ENCODE measurements around the gene SCFD2. TPM values are rescaled to one million over a fixed set of nuclear protein-coding genes. Genes with fewer than 3 reads are reported as not detected.

Gene SCFD2
- total and polyA plus RNA-seq, 2 experiments from 2014 or later = 30.7 to 33.2 TPM

DNA sequence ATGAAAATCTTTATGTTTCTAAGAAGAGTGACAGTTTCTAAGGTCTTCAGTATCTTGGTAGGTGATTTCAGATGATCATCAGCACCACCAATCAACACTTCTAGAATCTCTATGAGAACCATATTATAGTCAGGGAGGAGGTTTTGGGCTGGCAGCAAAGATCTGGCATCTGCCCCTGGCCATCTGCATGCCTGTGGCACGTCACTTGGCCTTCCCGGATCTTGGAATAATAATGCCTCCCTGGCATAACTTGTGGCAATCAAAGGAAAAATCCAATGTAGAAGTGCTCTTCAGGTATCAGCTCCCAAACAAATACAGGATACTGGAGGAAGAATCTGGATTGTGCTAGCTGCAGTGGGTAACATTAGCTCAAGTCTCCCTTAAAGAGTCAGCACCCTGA lies 446.4 kb downstream of the SCFD2 start:
- Histone ChIP-seq H4K20me1 (ENCODE audit: insufficient read depth) (no peaks in the 10 kb centered on the region), H3K27me3 (replicated peaks; ENCODE audit: insufficient read depth) (no peaks in the 10 kb centered on the region), H3F3A (ENCODE audit: insufficient read depth) (peaks cover 14% of the 10 kb centered on the region), H3K27ac (no peak overlapping the region), H3K79me2 (ENCODE audit: insufficient read depth) (no peaks in the 10 kb centered on the region), H3K4me1 (ENCODE audit: insufficient read depth) (peaks cover 14% of the 10 kb centered on the region), H3K36me3 (ENCODE audit: low read depth) (no peaks in the 10 kb centered on the region), H2AFZ (no peak overlapping the region), H3K4me2 (ENCODE audit: unreplicated experiment) (no peak overlapping the region), H3K9me2 (ENCODE audit: insufficient read depth) (no peaks in the 10 kb centered on the region), H3K9ac (no peak overlapping the region), H3K9me3 (ENCODE audit: low read depth) (no peaks in the 10 kb centered on the region), H3K4me3 (no peak overlapping the region)
- TF ChIP-seq EZH2phosphoT487 (IDR thresholded peaks at IDR 0.05; ENCODE audit: insufficient read depth, low read depth) = no peak
- TF ChIP-seq EZH2 (IDR thresholded peaks at IDR 0.05; ENCODE audit: insufficient read depth, poor library complexity, severe bottlenecking) = no peak
- DNase-seq = no peak
- 71 to 78% methylated on average over 2 of the region's 2 CpGs for whole genome bisulfite sequencing, 2 experiments (ENCODE audit: low coverage in 1 of 2, low lambda C conversion rate in 2 of 2, missing lambda C conversion rate in 2 of 2)
- in situ Hi-C loops (cut with MboI) = no loop called here

DNA sequence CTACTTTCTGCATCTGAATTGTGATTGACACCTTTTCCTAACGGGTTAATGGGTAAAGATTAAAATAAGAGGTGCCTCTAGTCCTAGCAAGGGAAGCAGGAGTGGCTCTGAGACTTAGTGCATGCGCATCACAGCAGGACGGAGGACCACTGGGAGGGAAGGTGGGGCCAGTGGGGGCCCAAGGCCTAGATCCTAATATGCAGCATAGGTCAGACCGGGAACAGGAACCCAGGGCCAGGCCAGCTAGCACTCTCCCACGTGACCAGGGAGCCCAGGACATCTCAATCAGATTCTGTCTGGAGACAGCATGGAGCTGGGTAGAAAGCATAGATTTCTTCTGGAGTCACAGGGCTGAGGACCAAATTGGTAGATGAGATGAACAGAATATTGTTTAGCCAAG lies 448.0 kb downstream of the SCFD2 start:
- Histone ChIP-seq H3F3A (ENCODE audit: insufficient read depth) (peaks cover 27% of the 10 kb centered on the region), H3K36me3 (ENCODE audit: low read depth) (no peaks in the 10 kb centered on the region), H3K9me2 (ENCODE audit: insufficient read depth) (no peaks in the 10 kb centered on the region), H3K9me3 (ENCODE audit: low read depth) (no peaks in the 10 kb centered on the region), H2AFZ (no peak overlapping the region), H3K27me3 (replicated peaks; ENCODE audit: insufficient read depth) (no peaks in the 10 kb centered on the region), H3K4me3 (no peak overlapping the region), H3K79me2 (ENCODE audit: insufficient read depth) (no peaks in the 10 kb centered on the region), H3K9ac (no peak overlapping the region), H4K20me1 (ENCODE audit: insufficient read depth) (no peaks in the 10 kb centered on the region), H3K4me2 (ENCODE audit: unreplicated experiment) (no peak overlapping the region), H3K27ac (no peak overlapping the region), H3K4me1 (ENCODE audit: insufficient read depth) (peaks cover 29% of the 10 kb centered on the region)
- TF ChIP-seq EZH2phosphoT487 (IDR thresholded peaks at IDR 0.05; ENCODE audit: insufficient read depth, low read depth) (no peak), EZH2 (IDR thresholded peaks at IDR 0.05; ENCODE audit: insufficient read depth, poor library complexity, severe bottlenecking) (no peak)
- DNase-seq = no peak
- 86 to 88% methylated on average over 5 of the region's 5 CpGs for WGBS, 2 experiments (ENCODE audit: low coverage in 1 of 2, low lambda C conversion rate in 2 of 2, missing lambda C conversion rate in 2 of 2)
- in situ Hi-C loops (cut with MboI) = no loop called here

DNA sequence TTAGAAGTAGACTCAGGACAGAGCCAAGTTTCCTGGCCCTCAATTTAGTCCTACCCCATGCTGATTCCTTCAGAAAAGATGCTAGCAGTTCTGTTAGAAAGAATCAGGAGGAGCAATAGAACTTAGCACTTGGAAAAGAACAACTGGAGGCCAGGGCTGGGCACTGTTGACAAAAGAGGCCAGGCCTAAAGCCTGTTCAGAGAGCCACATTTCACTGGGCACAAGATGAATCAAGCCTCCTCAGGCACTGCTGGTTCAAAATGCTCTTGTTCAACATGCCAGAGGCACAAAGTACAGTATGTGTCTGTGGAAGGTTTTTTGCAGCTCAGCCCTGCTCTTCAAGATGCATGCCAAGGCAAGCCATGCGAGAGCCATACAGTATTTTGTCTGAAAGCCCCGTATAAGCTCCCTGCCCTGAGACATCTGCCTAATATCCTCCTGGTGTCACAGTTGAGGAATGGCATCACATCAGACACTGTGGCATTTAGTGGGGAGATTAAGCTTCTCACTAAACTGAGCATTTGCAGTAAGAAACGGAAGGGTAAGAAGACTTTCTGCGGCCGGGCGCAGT lies 450.0 kb downstream of the SCFD2 start:
- peak; percentile 18 for DNase-seq
- Histone ChIP-seq H3K27ac (peak overlapping the region; percentile 44), H3K4me2 (ENCODE audit: unreplicated experiment) (no peak overlapping the region), H3K79me2 (ENCODE audit: insufficient read depth) (no peaks in the 10 kb centered on the region), H3F3A (ENCODE audit: insufficient read depth) (peaks cover 35% of the 10 kb centered on the region), H3K9me3 (ENCODE audit: low read depth) (no peaks in the 10 kb centered on the region), H3K36me3 (ENCODE audit: low read depth) (no peaks in the 10 kb centered on the region), H3K9me2 (ENCODE audit: insufficient read depth) (no peaks in the 10 kb centered on the region), H3K4me1 (ENCODE audit: insufficient read depth) (peaks cover 40% of the 10 kb centered on the region), H3K9ac (no peak overlapping the region), H2AFZ (no peak overlapping the region), H4K20me1 (ENCODE audit: insufficient read depth) (no peaks in the 10 kb centered on the region), H3K27me3 (replicated peaks; ENCODE audit: insufficient read depth) (no peaks in the 10 kb centered on the region), H3K4me3 (no peak overlapping the region)
- WGBS, 2 experiments (ENCODE audit: low coverage in 1 of 2, low lambda C conversion rate in 2 of 2, missing lambda C conversion rate in 2 of 2) = 74 to 78% methylated on average over 6 of the region's 6 CpGs
- TF ChIP-seq EZH2 (IDR thresholded peaks at IDR 0.05; ENCODE audit: insufficient read depth, poor library complexity, severe bottlenecking) = no peak
- no peak for TF ChIP-seq EZH2phosphoT487 (IDR thresholded peaks at IDR 0.05; ENCODE audit: insufficient read depth, low read depth)
- in situ Hi-C loops (cut with MboI) = no loop called here

DNA sequence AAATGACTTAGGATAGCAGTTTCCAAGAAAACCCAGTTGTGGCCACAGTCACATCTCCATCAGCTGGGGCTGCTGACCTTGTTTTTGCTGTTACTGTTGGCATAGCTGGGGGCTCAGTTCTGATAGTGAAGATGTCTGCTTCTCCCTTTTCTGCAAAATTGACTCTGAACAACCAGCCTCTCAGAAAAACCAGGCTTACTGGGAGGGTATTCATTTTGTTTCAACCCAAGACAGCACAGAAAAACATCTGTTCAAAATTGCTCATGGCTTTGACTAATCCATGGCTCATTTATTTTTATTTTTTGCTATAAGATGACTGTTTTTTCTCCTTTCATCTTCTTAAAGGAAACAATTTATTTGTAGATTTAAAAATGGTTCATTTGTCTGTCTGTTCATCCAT lies 450.7 kb downstream of the SCFD2 start:
- Histone ChIP-seq H3K79me2 (ENCODE audit: insufficient read depth) (no peaks in the 10 kb centered on the region), H3K4me3 (no peak overlapping the region), H3F3A (ENCODE audit: insufficient read depth) (peaks cover 35% of the 10 kb centered on the region), H3K9me2 (ENCODE audit: insufficient read depth) (no peaks in the 10 kb centered on the region), H3K4me2 (ENCODE audit: unreplicated experiment) (no peak overlapping the region), H3K36me3 (ENCODE audit: low read depth) (no peaks in the 10 kb centered on the region), H2AFZ (no peak overlapping the region), H3K27ac (peak overlapping the region; percentile 44), H4K20me1 (ENCODE audit: insufficient read depth) (no peaks in the 10 kb centered on the region), H3K4me1 (ENCODE audit: insufficient read depth) (peaks cover 40% of the 10 kb centered on the region), H3K9me3 (ENCODE audit: low read depth) (no peaks in the 10 kb centered on the region), H3K9ac (no peak overlapping the region), H3K27me3 (replicated peaks; ENCODE audit: insufficient read depth) (no peaks in the 10 kb centered on the region)
- DNase-seq = peak; percentile 57
- in situ Hi-C loops (cut with MboI) = no loop called here
- TF ChIP-seq EZH2phosphoT487 (IDR thresholded peaks at IDR 0.05; ENCODE audit: insufficient read depth, low read depth) (no peak), EZH2 (IDR thresholded peaks at IDR 0.05; ENCODE audit: insufficient read depth, poor library complexity, severe bottlenecking) (no peak)
